ENCODE data around the gene CDCA4.

- TF ChIP-seq SMC3 (IDR thresholded peaks at IDR 0.05; ENCODE audit: borderline replicate concordance, low read length) (no peak), POLR2A (IDR thresholded peaks at IDR 0.05; ENCODE audit: low read depth, low read length) (no peak; the same call in 1 of the 2 replicates), EZH2 (IDR thresholded peaks at IDR 0.05; ENCODE audit: borderline replicate concordance, control insufficient read depth, low read depth, low read length) (no peak)
These were observed 9.4 kb downstream of the CDCA4 start for GRCh38 chr14:105011312-105011990.

Measured in GM12878 (cell line).